Panc1 (cell line): ENCODE data around the gene USP16. TPM values are rescaled to one million over a fixed set of nuclear protein-coding genes. Genes with fewer than 3 reads are reported as not detected.
A peak's percentile ranks its signal among the peaks of the same experiment; 100 is the strongest.

Experiments
- ATAC-seq: fragments of 200-7000 bp; cut with Tn5 transposase; 2 replicates; pipeline ENCODE4 v1.9.1; 2020; ENCODE audit warnings: mild to moderate bottlenecking, moderate library complexity
- BruUV-seq: library from RNA; stranded (reverse); fragments of 400-500 nt; replicated peaks from 2 replicates; lab custom pipeline; 2021; lab: Mats Ljungman, UMichigan
- CTCF ChIA-PET: fragments of 300-600 bp; sonication (Branson Sonifier 250); formaldehyde crosslinking; loops from one replicate; lab custom pipeline; 2022; ENCODE audit warnings: antibody characterized with exemption; lab: Charles Lee
- POLR2A ChIA-PET: fragments of 300-600 bp; sonication (Branson Sonifier 250); formaldehyde crosslinking; loops from one replicate; lab custom pipeline; 2022; ENCODE audit warnings: antibody characterized with exemption; lab: Charles Lee
- DNase-seq: peaks from one replicate; pipeline ENCODE4 v3.0.0-alpha.2; 2010; ENCODE audit warnings: low read depth, low spot score
- H3K27ac ChIP-seq: 2 replicates; pipeline ENCODE4 v1.5.1; 2011; ENCODE audit warnings: mild to moderate bottlenecking, low read length, inconsistent platforms
- H3K27me3 ChIP-seq: fragments of 200-500 bp; sonication (Bioruptor generic); 2 replicates; pipeline ENCODE4 v1.6.0; 2014; ENCODE audit warnings: low read length, inconsistent platforms; ENCODE audit not compliant: control insufficient read depth, insufficient read depth
- H3K36me3 ChIP-seq: fragments of 200-500 bp; sonication (Bioruptor generic); 2 replicates; pipeline ENCODE4 v1.5.1; 2014; ENCODE audit warnings: inconsistent platforms, mild to moderate bottlenecking, low read length, moderate library complexity; ENCODE audit not compliant: control insufficient read depth, insufficient read depth
- H3K4me1 ChIP-seq: 2 replicates; pipeline ENCODE4 v1.5.1; 2011; ENCODE audit warnings: inconsistent platforms, mild to moderate bottlenecking, low read length, moderate library complexity; ENCODE audit not compliant: control insufficient read depth, insufficient read depth
- H3K4me3 ChIP-seq, 2 experiments: 2 replicates each; pipeline ENCODE4 v1.5.1; 2011 to 2012; ENCODE audit warnings: low read depth in 2 of 2, low read length in 2 of 2, mild to moderate bottlenecking in 2 of 2, inconsistent platforms in 1 of 2, moderate library complexity in 1 of 2
- H3K9me3 ChIP-seq: fragments of 200-500 bp; sonication (Bioruptor generic); 2 replicates; pipeline ENCODE4 v1.5.1; 2014; ENCODE audit warnings: low read depth, mild to moderate bottlenecking, inconsistent platforms, low read length, moderate library complexity; ENCODE audit not compliant: control insufficient read depth, insufficient read depth
- POLR2AphosphoS5 ChIP-seq: IDR thresholded peaks from 2 replicates; pipeline ENCODE4 v1.6.1; 2012; ENCODE audit warnings: mild to moderate bottlenecking, low read depth, low read length, moderate library complexity
- SIN3A ChIP-seq: IDR thresholded peaks from 2 replicates; pipeline ENCODE4 v1.6.1; 2012; ENCODE audit warnings: low read depth, mild to moderate bottlenecking, low read length, moderate library complexity, borderline replicate concordance; ENCODE audit not compliant: insufficient read depth
- TCF7L2 ChIP-seq: IDR thresholded peaks from 2 replicates; pipeline ENCODE4 v1.6.1; 2011; ENCODE audit warnings: mild to moderate bottlenecking, low read depth, low read length, inconsistent platforms
- in situ Hi-C: cut with HindIII; loops from 2 replicates; pipeline ENCODE4 v1.10.0; 2016; ENCODE audit warnings: low sequenced_read_pairs, low pct_unique_long_range_greater_than_20kb
- intact Hi-C: fragments of 100-400 bp; cut with micrococcal nuclease; formaldehyde crosslinking; loops from one replicate; pipeline ENCODE4 v1.10.0; 2022; ENCODE audit not compliant: unreplicated experiment
- total RNA-seq: library from RNA; stranded (reverse); gene quantifications from one replicate; pipeline ENCODE4 v1.2.1, GENCODE V29; 2021; ENCODE audit not compliant: unreplicated experiment
- TF ChIP-seq, protein P1 (sequence below): fragments of 450-650 bp; IDR thresholded peaks from 2 replicates; pipeline ENCODE4 v1.5.1; 2017; ENCODE audit warnings: mild to moderate bottlenecking
- TF ChIP-seq, protein P2 (sequence below), 2 experiments: IDR thresholded peaks; 2 replicates each; pipeline ENCODE4 v1.6.1; 2011 to 2012; ENCODE audit warnings: low read depth in 2 of 2, control low read depth in 1 of 2, low read length in 1 of 2, mild to moderate bottlenecking in 1 of 2, moderate library complexity in 1 of 2; ENCODE audit not compliant: insufficient read depth in 1 of 2

USP16 gene
- total RNA-seq, 1 experiment from 2014 or later, result 26.6 TPM

GRCh38 chr21:29052224-29052623 lies 27.8 kb downstream of the USP16 start:
- intact Hi-C loops, result no loop called here
- Histone ChIP-seq H3K36me3 (peaks cover 25% of the 10 kb centered on the region), H3K9me3 (no peaks in the 10 kb centered on the region), H3K4me3 (no peak overlapping the region), H3K27ac (no peak overlapping the region), H3K27me3 (no peaks in the 10 kb centered on the region), H3K4me1 (no peaks in the 10 kb centered on the region)
- ATAC-seq (no peak), DNase-seq (no peak)
- ChIA-PET CTCF (no interaction called here), POLR2A (no interaction called here)
- TF ChIP-seq, protein P1, sequence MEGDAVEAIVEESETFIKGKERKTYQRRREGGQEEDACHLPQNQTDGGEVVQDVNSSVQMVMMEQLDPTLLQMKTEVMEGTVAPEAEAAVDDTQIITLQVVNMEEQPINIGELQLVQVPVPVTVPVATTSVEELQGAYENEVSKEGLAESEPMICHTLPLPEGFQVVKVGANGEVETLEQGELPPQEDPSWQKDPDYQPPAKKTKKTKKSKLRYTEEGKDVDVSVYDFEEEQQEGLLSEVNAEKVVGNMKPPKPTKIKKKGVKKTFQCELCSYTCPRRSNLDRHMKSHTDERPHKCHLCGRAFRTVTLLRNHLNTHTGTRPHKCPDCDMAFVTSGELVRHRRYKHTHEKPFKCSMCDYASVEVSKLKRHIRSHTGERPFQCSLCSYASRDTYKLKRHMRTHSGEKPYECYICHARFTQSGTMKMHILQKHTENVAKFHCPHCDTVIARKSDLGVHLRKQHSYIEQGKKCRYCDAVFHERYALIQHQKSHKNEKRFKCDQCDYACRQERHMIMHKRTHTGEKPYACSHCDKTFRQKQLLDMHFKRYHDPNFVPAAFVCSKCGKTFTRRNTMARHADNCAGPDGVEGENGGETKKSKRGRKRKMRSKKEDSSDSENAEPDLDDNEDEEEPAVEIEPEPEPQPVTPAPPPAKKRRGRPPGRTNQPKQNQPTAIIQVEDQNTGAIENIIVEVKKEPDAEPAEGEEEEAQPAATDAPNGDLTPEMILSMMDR, result no peak
- no peak for TF ChIP-seq SIN3A
- TF ChIP-seq POLR2AphosphoS5, result no peak
- TF ChIP-seq TCF7L2, result no peak
- TF ChIP-seq, protein P2, sequence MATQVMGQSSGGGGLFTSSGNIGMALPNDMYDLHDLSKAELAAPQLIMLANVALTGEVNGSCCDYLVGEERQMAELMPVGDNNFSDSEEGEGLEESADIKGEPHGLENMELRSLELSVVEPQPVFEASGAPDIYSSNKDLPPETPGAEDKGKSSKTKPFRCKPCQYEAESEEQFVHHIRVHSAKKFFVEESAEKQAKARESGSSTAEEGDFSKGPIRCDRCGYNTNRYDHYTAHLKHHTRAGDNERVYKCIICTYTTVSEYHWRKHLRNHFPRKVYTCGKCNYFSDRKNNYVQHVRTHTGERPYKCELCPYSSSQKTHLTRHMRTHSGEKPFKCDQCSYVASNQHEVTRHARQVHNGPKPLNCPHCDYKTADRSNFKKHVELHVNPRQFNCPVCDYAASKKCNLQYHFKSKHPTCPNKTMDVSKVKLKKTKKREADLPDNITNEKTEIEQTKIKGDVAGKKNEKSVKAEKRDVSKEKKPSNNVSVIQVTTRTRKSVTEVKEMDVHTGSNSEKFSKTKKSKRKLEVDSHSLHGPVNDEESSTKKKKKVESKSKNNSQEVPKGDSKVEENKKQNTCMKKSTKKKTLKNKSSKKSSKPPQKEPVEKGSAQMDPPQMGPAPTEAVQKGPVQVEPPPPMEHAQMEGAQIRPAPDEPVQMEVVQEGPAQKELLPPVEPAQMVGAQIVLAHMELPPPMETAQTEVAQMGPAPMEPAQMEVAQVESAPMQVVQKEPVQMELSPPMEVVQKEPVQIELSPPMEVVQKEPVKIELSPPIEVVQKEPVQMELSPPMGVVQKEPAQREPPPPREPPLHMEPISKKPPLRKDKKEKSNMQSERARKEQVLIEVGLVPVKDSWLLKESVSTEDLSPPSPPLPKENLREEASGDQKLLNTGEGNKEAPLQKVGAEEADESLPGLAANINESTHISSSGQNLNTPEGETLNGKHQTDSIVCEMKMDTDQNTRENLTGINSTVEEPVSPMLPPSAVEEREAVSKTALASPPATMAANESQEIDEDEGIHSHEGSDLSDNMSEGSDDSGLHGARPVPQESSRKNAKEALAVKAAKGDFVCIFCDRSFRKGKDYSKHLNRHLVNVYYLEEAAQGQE (IDR thresholded peaks at IDR 0.05; ENCODE audit: insufficient read depth in 1 of 2, low read depth in 2 of 2, low read length in 1 of 2), result no peak
- no TSS peak for BruUV-seq
- in situ Hi-C loops, result no loop called here

DNA sequence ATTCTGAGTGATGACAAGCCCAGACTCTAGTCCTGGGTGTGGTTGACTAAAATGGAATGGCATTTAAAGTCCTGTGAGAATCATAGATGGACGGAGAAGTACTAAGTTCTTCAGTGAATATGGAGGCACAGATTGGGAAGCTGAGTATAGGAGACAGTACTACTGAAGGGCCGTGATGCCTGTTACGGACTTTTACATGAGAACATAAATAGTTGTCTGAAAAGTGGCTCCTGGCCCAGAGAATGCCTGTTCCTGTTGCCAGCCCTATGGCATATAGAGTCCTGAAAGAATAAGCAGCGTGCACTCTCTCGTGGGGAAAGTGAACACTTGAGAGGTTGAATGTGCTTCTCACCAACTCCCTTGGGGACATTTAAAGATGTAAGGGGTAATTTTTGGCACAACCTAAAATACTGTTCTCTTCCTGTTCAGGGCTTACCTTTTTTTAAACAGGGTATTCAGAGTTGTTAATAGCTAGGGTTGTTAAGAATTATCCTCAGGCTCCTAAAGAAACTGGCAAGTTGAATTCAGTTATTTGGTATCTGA lies 28.6 kb downstream of the USP16 start:
- CTCF ChIA-PET, result no interaction called here
- peak; percentile 26; the same call in 1 of the 2 replicates for ATAC-seq

More for the DNA sequence above, 28.6 kb downstream of the USP16 start:
- peaks cover 23% of the 10 kb centered on the region for H3K36me3 ChIP-seq
- no TSS peak for BruUV-seq
- POLR2A ChIA-PET, result no interaction called here
- no peaks in the 10 kb centered on the region for H3K4me1 ChIP-seq
- DNase-seq, result no peak
- in situ Hi-C loops (no loop called here), intact Hi-C loops (no loop called here)
- H3K9me3 ChIP-seq, result no peaks in the 10 kb centered on the region
- H3K27me3 ChIP-seq, result no peaks in the 10 kb centered on the region
- no peak overlapping the region for H3K27ac ChIP-seq
- H3K4me3 ChIP-seq, result no peak overlapping the region
- TF ChIP-seq SIN3A, result no peak
- TF ChIP-seq, protein P1, result no peak
- TF ChIP-seq, protein P2 (IDR thresholded peaks at IDR 0.05; ENCODE audit: insufficient read depth in 1 of 2, low read depth in 2 of 2, low read length in 1 of 2), result no peak
